HG03103 (cell line): ENCODE data around the gene NSFL1C.

Experiments
- ATAC-seq: cut with Tn5 transposase; IDR thresholded peaks from one replicate; pipeline ENCODE4 v1.9.1; 2021; ENCODE audit warnings: low read depth; ENCODE audit not compliant: unreplicated experiment

The NSFL1C gene

GRCh38 chr20:1486566-1486965 is 19.9 kb upstream of the NSFL1C start:
- no peak for ATAC-seq

GRCh38 chr20:1484438-1485116 is 17.9 kb upstream of the NSFL1C start:
- ATAC-seq, result no peak

- no peak for ATAC-seq
These were observed 13.4 kb upstream of the NSFL1C start for GRCh38 chr20:1479831-1480595.

GRCh38 chr20:1478566-1478965 is 11.9 kb upstream of the NSFL1C start:
- no peak for ATAC-seq

- no peak for ATAC-seq
These were observed 11.3 kb upstream of the NSFL1C start for GRCh38 chr20:1477896-1478490.

GRCh38 chr20:1474817-1475603 is 8.4 kb upstream of the NSFL1C start:
- ATAC-seq, result no peak

GRCh38 chr20:1474325-1474724 is 7.7 kb upstream of the NSFL1C start:
- ATAC-seq, result no peak

- no peak for ATAC-seq
These were observed 6.9 kb upstream of the NSFL1C start for GRCh38 chr20:1473246-1474220.

- ATAC-seq, result no peak
These were observed 6.1 kb upstream of the NSFL1C start for GRCh38 chr20:1472556-1473245.

- ATAC-seq, result no peak
These were observed 4.6 kb upstream of the NSFL1C start for GRCh38 chr20:1471242-1471641.

- no peak for ATAC-seq
These were observed 3.4 kb upstream of the NSFL1C start for GRCh38 chr20:1469925-1470571.

GRCh38 chr20:1469306-1469905 is 2.8 kb upstream of the NSFL1C start:
- no peak for ATAC-seq

GRCh38 chr20:1468117-1468624 is 1.5 kb upstream of the NSFL1C start:
- no peak for ATAC-seq

- ATAC-seq, result no peak
These were observed 887 bp upstream of the NSFL1C start for GRCh38 chr20:1467355-1468116.

GRCh38 chr20:1467082-1467354 is 369 bp upstream of the NSFL1C start:
- no peak for ATAC-seq

GRCh38 chr20:1465470-1466210 is 1.0 kb downstream of the NSFL1C start:
- ATAC-seq, result no peak

- ATAC-seq, result no peak
These were observed 2.6 kb downstream of the NSFL1C start for GRCh38 chr20:1463971-1464570.
